HG03460 (cell line): ENCODE measurements around the gene VILL.
A peak's percentile ranks its signal among the peaks of the same experiment; 100 is the strongest.

Experiments
- ATAC-seq: cut with Tn5 transposase; IDR thresholded peaks from one replicate; pipeline ENCODE4 v1.9.1; 2021; ENCODE audit not compliant: unreplicated experiment

Gene VILL

GRCh38 chr3:37990527-37990926 lies at the start of gene VILL:
Gene VILL, plus strand, starts transcription at chr3:37990786. Its CDS starts 2,887 bp downstream, at chr3:37993673.
- no peak for ATAC-seq

- ATAC-seq = no peak
Measured at GRCh38 chr3:37941608-37942508, 48.7 kb upstream of the VILL start.

GRCh38 chr3:37942646-37943045 lies 47.9 kb upstream of the VILL start:
- ATAC-seq = no peak

- no peak for ATAC-seq
Measured at GRCh38 chr3:37943126-37943525, 47.5 kb upstream of the VILL start.

GRCh38 chr3:37943631-37944314 lies 46.8 kb upstream of the VILL start:
- ATAC-seq = no peak

GRCh38 chr3:37944391-37944842 lies 46.2 kb upstream of the VILL start:
- no peak for ATAC-seq

- no peak for ATAC-seq
Measured at GRCh38 chr3:37945156-37945806, 45.3 kb upstream of the VILL start.

GRCh38 chr3:37945807-37946530 lies 44.6 kb upstream of the VILL start:
- ATAC-seq = no peak

- ATAC-seq = no peak
Measured at GRCh38 chr3:37946531-37946889, 44.1 kb upstream of the VILL start.

- ATAC-seq = no peak
Measured at GRCh38 chr3:37949866-37950265, 40.7 kb upstream of the VILL start.

- no peak for ATAC-seq
Measured at GRCh38 chr3:37952564-37952963, 38.0 kb upstream of the VILL start.

- ATAC-seq = no peak
Measured at GRCh38 chr3:37953226-37953625, 37.4 kb upstream of the VILL start.

- ATAC-seq = no peak
Measured at GRCh38 chr3:37953707-37954394, 36.7 kb upstream of the VILL start.

- ATAC-seq = no peak
Measured at GRCh38 chr3:37954881-37955280, 35.7 kb upstream of the VILL start.

- no peak for ATAC-seq
Measured at GRCh38 chr3:37955918-37956707, 34.5 kb upstream of the VILL start.

- peak; percentile 58 for ATAC-seq
Measured at GRCh38 chr3:37956723-37957538, 33.7 kb upstream of the VILL start.

- no peak for ATAC-seq
Measured at GRCh38 chr3:37957539-37957936, 33.0 kb upstream of the VILL start.

- ATAC-seq = no peak
Measured at GRCh38 chr3:37961622-37962431, 28.8 kb upstream of the VILL start.
